GM12878 (cell line): Measurements from ENCODE around the gene PITPNC1. TPM values are rescaled to one million over a fixed set of nuclear protein-coding genes. Genes with fewer than 3 reads are reported as not detected.

Experiments used
- CBFB ChIP-seq: IDR thresholded peaks from 2 replicates; pipeline ENCODE4 v1.6.1; 2016; ENCODE audit warnings: antibody characterized with exemption, low read depth
- DPF2 ChIP-seq: fragments of 450-650 bp; IDR thresholded peaks from 2 replicates; pipeline ENCODE4 v1.6.1; 2017; ENCODE audit warnings: mild to moderate bottlenecking
- E4F1 ChIP-seq: fragments of 450-650 bp; IDR thresholded peaks from 2 replicates; pipeline ENCODE4 v1.6.1; 2018; ENCODE audit warnings: borderline replicate concordance, mild to moderate bottlenecking; ENCODE audit not compliant: partially characterized antibody
- GABPA ChIP-seq: IDR thresholded peaks from 2 replicates; pipeline ENCODE4 v1.6.1; 2014; ENCODE audit warnings: antibody characterized with exemption, low read depth, mild to moderate bottlenecking, inconsistent platforms
- HDGF ChIP-seq: fragments of 450-650 bp; IDR thresholded peaks from 2 replicates; pipeline ENCODE4 v1.6.1; 2016; ENCODE audit warnings: antibody characterized with exemption
- MTA2 ChIP-seq: fragments of 450-650 bp; IDR thresholded peaks from 2 replicates; pipeline ENCODE4 v1.6.1; 2016; ENCODE audit warnings: low read depth, mild to moderate bottlenecking, moderate library complexity
- NKRF ChIP-seq: fragments of 450-650 bp; conservative IDR thresholded peaks from 2 replicates; pipeline ENCODE4 v1.6.1; 2017; ENCODE audit warnings: mild to moderate bottlenecking, moderate library complexity
- NR2C2 ChIP-seq: IDR thresholded peaks from 2 replicates; pipeline ENCODE4 v1.6.1; 2011; ENCODE audit warnings: borderline replicate concordance, low read depth; ENCODE audit not compliant: control insufficient read depth, insufficient read length
- PRDM15 ChIP-seq: fragments of 450-650 bp; formaldehyde crosslinking; IDR thresholded peaks from 2 replicates; pipeline ENCODE4 v1.4.0; 2020; ENCODE audit warnings: mild to moderate bottlenecking, moderate library complexity
- RAD21 ChIP-seq: IDR thresholded peaks from 2 replicates; pipeline ENCODE4 v1.6.1; 2011; ENCODE audit warnings: mild to moderate bottlenecking, low read depth, low read length, moderate library complexity; ENCODE audit not compliant: insufficient read depth
- RUNX3 ChIP-seq: IDR thresholded peaks from 2 replicates; pipeline ENCODE4 v1.6.1; 2012; ENCODE audit warnings: low read length, inconsistent platforms
- ZNF384 ChIP-seq: IDR thresholded peaks from 2 replicates; pipeline ENCODE4 v1.6.1; 2012; ENCODE audit warnings: low read depth, mild to moderate bottlenecking, low read length, improper control_type of control experiment, borderline replicate concordance
- polyA plus RNA-seq, 11 experiments: library from polyadenylated mRNA; depleted of rRNA in 4 of 11; unstranded in 6 of 11; stranded (reverse) in 5 of 11; fragments of >200 nt; fragmentation: Nextera tagmentation in 4 of 11; fragmentation: Illumina TruSeq in 1 of 11; extraction: Ambion mirVana in 4 of 11; extraction: Trizol in 1 of 11; gene quantifications; 1 replicate in 1 of 11; 2 replicates in 10 of 11; pipeline versions ENCODE4 v1.2.1 to v1.2.3, GENCODE V29; 2011 to 2016; ENCODE audit warnings: inconsistent platforms in 2 of 11, missing spikeins in 2 of 11, low read depth in 1 of 11
- total RNA-seq, 4 experiments: library from RNA; depleted of rRNA in 3 of 4; stranded (reverse); fragments of >200 nt in 3 of 4; fragmentation: Illumina TruSeq in 1 of 4; extraction: Trizol in 1 of 4; gene quantifications; 2 replicates each; pipeline versions ENCODE4 v1.2.1 to v1.2.3, GENCODE V29; 2013 to 2021
- TF ChIP-seq, protein P1 (sequence below): IDR thresholded peaks from 2 replicates; pipeline ENCODE4 v1.6.1; 2011; ENCODE audit warnings: low read depth, low read length, improper control_type of control experiment, borderline replicate concordance

The PITPNC1 gene
- total and polyA plus RNA-seq, 10 of the 15 experiments (the other 5 are each of a cell fraction or from before 2014, with no cell fraction given), result 12.2 to 62.4 (median 47.3) TPM

- TF ChIP-seq RAD21 (no peak), PRDM15 (CRISPR knock-in tag) (no peak), NR2C2 (no peak), CBFB (no peak), ZNF384 (no peak), MTA2 (no peak), GABPA (no peak), DPF2 (no peak), HDGF (no peak), NKRF (no peak), RUNX3 (peak; percentile 62; the same call in 1 of the 2 replicates), E4F1 (no peak)
- TF ChIP-seq, protein P1, sequence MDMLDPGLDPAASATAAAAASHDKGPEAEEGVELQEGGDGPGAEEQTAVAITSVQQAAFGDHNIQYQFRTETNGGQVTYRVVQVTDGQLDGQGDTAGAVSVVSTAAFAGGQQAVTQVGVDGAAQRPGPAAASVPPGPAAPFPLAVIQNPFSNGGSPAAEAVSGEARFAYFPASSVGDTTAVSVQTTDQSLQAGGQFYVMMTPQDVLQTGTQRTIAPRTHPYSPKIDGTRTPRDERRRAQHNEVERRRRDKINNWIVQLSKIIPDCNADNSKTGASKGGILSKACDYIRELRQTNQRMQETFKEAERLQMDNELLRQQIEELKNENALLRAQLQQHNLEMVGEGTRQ, result no peak
Observed at GRCh38 chr17:67578142-67578457, 201.0 kb downstream of the PITPNC1 start (continued).
